K562 (cell line): ENCODE measurements around the gene NCOA1. TPM values are rescaled to one million over a fixed set of nuclear protein-coding genes. Genes with fewer than 3 reads are reported as not detected.

Experiments used
- ATAC-seq: fragments of 200-7000 bp; cut with Tn5 transposase; 3 replicates; pipeline ENCODE4 v1.9.1; 2020; ENCODE audit warnings: moderate library complexity
- BruUV-seq: library from RNA; stranded (reverse); fragments of 400-500 nt; replicated peaks from 2 replicates; lab custom pipeline; 2021; lab: Mats Ljungman, UMichigan
- CTCF ChIA-PET: fragments of 300-600 bp; formaldehyde crosslinking; extraction: SDS; loops from one replicate; lab custom pipeline; 2021; ENCODE audit warnings: low intra/inter-chr PET ratio; lab: Yijun Ruan, JAX
- POLR2A ChIA-PET: fragments of 300-600, 350-650 bp; sonication (Branson Sonifier 250); formaldehyde crosslinking; extraction: SDS; loops from one replicate; lab custom pipeline; 2021; ENCODE audit warnings: antibody characterized with exemption, inconsistent platforms; lab: Yijun Ruan, JAX
- DNase-seq, 4 experiments: peaks; one replicate each; pipeline versions ENCODE4 v3.0.0 to v3.0.0-alpha.2; 2011 to 2018; ENCODE audit warnings: low spot score in 3 of 4, mixed read lengths in 3 of 4; ENCODE audit errors: extremely low read depth in 1 of 4
- FAIRE-seq: peaks from 2 replicates; lab custom pipeline; 2011; peaks lifted over from hg19 to GRCh38; lab: Jason Lieb, UNC
- H2AFZ ChIP-seq: 2 replicates; pipeline ENCODE4 v1.6.0; 2011; ENCODE audit warnings: low read depth, low read length, control low read depth, inconsistent platforms
- H3K27ac ChIP-seq: fragments of 200-600 bp; 3 replicates; pipeline ENCODE4 v1.8.0; 2011; ENCODE audit warnings: low read depth, mild to moderate bottlenecking, control low read depth, inconsistent platforms, low read length, moderate library complexity, mixed read lengths; ENCODE audit errors: extremely low read depth
- H3K27me3 ChIP-seq, 2 experiments: fragments of 300-600 bp in 1 of 2; 2 replicates in 1 of 2; 3 replicates in 1 of 2; pipeline versions ENCODE4 v1.6.0 to v1.8.0; 2011; ENCODE audit warnings: inconsistent platforms in 2 of 2, low read length in 2 of 2, mild to moderate bottlenecking in 1 of 2, mixed read lengths in 1 of 2, moderate library complexity in 1 of 2; ENCODE audit not compliant: control insufficient read depth in 2 of 2, insufficient read depth in 2 of 2
- H3K36me3 ChIP-seq: fragments of 300-600 bp; 3 replicates; pipeline ENCODE4 v1.8.0; 2011; ENCODE audit warnings: mild to moderate bottlenecking, low read length, inconsistent platforms; ENCODE audit not compliant: control insufficient read depth, insufficient read depth
- H3K4me1 ChIP-seq, 2 experiments: fragments of 200-600 bp in 1 of 2; replicated peaks in 1 of 2; 2 replicates in 1 of 2; 3 replicates in 1 of 2; pipeline versions ENCODE4 v1.5.1 to v1.8.0; 2011; ENCODE audit warnings: inconsistent platforms in 2 of 2, low read length in 2 of 2, mild to moderate bottlenecking in 1 of 2, mixed read lengths in 1 of 2, moderate library complexity in 1 of 2; ENCODE audit not compliant: control insufficient read depth in 2 of 2, insufficient read depth in 2 of 2
- H3K4me2 ChIP-seq: 2 replicates; pipeline ENCODE4 v1.6.1; 2011; ENCODE audit warnings: low read length, control low read depth, inconsistent platforms, mixed read lengths; ENCODE audit not compliant: insufficient read depth
- H3K4me3 ChIP-seq: fragments of 200-600 bp; sonication (generic), shearing (Covaris generic); 2 replicates; pipeline ENCODE4 v1.5.1; 2016; ENCODE audit warnings: control low read depth, inconsistent platforms
- H3K79me2 ChIP-seq: fragments of 200-600 bp; 3 replicates; pipeline ENCODE4 v1.8.0; 2011; ENCODE audit warnings: low read length, inconsistent platforms; ENCODE audit not compliant: control insufficient read depth, insufficient read depth
- H3K9ac ChIP-seq, 2 experiments: 2 replicates each; pipeline versions ENCODE4 v1.6.0 to v1.6.1; 2011; ENCODE audit warnings: low read depth in 2 of 2, low read length in 2 of 2, control low read depth in 1 of 2, inconsistent platforms in 1 of 2, mild to moderate bottlenecking in 1 of 2, mixed read lengths in 1 of 2; ENCODE audit not compliant: insufficient read depth in 1 of 2
- H3K9me1 ChIP-seq: one replicate; pipeline ENCODE4 v1.6.0; 2011; ENCODE audit warnings: inconsistent platforms, mild to moderate bottlenecking, low read length, moderate library complexity; ENCODE audit not compliant: control insufficient read depth, insufficient read depth
- H3K9me3 ChIP-seq: replicated peaks from 2 replicates; pipeline ENCODE4 v1.5.1; 2011; ENCODE audit warnings: low read depth, low read length, inconsistent platforms; ENCODE audit not compliant: control insufficient read depth, insufficient read depth
- H4K20me1 ChIP-seq: replicated peaks from 2 replicates; pipeline ENCODE4 v1.6.1; 2011; ENCODE audit warnings: low read length, inconsistent platforms, mixed read lengths; ENCODE audit not compliant: control insufficient read depth, insufficient read depth
- PHTF2 ChIP-seq: fragments of 250-450 bp; sonication (Bioruptor Pico); IDR thresholded peaks from 2 replicates; pipeline ENCODE4 v1.5.0; 2021; ENCODE audit warnings: mild to moderate bottlenecking
- POLR3G ChIP-seq: IDR thresholded peaks from 2 replicates; pipeline ENCODE4 v1.6.1; 2011; ENCODE audit not compliant: insufficient read length, insufficient replicate concordance; ENCODE audit errors: extremely low read depth
- RBM15 ChIP-seq: fragments of 200-400 bp; formaldehyde crosslinking; IDR thresholded peaks from 2 replicates; pipeline ENCODE4 v1.6.1; 2018; ENCODE audit warnings: mild to moderate bottlenecking, low read length, moderate library complexity; ENCODE audit not compliant: insufficient read depth
- ZNF696 ChIP-seq: fragments of 250-450 bp; sonication (Bioruptor Pico); conservative IDR thresholded peaks from 2 replicates; pipeline ENCODE4 v1.4.0; 2020; ENCODE audit warnings: mild to moderate bottlenecking, moderate library complexity
- WGBS: fragments of 100-300 bp; shearing (Covaris generic); methylation state at CpG from one replicate; pipeline ENCODE4 v1.1.6; 2016; ENCODE audit warnings: low coverage, mixed read lengths; ENCODE audit not compliant: insufficient coverage; ENCODE audit errors: missing lambda C conversion rate; 5-methylcytosine and 5-hydroxymethylcytosine counted together
- in situ Hi-C: fragments of 300-500 bp; cut with MboI; formaldehyde crosslinking; loops from 4 replicates; pipeline ENCODE4 v1.15.0; 2018; ENCODE audit warnings: inconsistent platforms, mixed read lengths
- intact Hi-C: fragments of 100-400 bp; cut with micrococcal nuclease; formaldehyde crosslinking; loops from 2 replicates; pipeline ENCODE4 v1.14.2; 2022
- polyA plus RNA-seq, 8 experiments: library from polyadenylated mRNA; depleted of rRNA in 4 of 8; stranded (reverse) in 5 of 8; unstranded in 3 of 8; fragments of >200 nt; fragmentation: Nextera tagmentation in 2 of 8; fragmentation: Illumina TruSeq in 1 of 8; extraction: Ambion mirVana in 2 of 8; extraction: Trizol in 1 of 8; gene quantifications; 2 replicates each; pipeline versions ENCODE4 v1.2.1 to v1.2.3, GENCODE V29; 2011 to 2014; ENCODE audit warnings: inconsistent platforms in 1 of 8, missing spikeins in 1 of 8
- total RNA-seq, 7 experiments: library from RNA; depleted of rRNA in 6 of 7; stranded (reverse); fragments of >200 nt in 6 of 7; fragmentation: Illumina TruSeq in 2 of 7; extraction: Trizol in 2 of 7; gene quantifications; 2 replicates each; pipeline versions ENCODE4 v1.2.1 to v1.2.3, GENCODE V29; 2011 to 2021; ENCODE audit warnings: low replicate concordance in 1 of 7
- TF ChIP-seq, protein P1 (sequence below): fragments of 250-450 bp; sonication (Bioruptor Pico); IDR thresholded peaks from 2 replicates; pipeline ENCODE4 v1.4.0; 2020; ENCODE audit warnings: mild to moderate bottlenecking
- TF ChIP-seq, protein P2 (sequence below), 2 experiments: fragments of 450-650 bp; conservative IDR thresholded peaks; 2 replicates each; pipeline ENCODE4 v1.6.1; 2017; ENCODE audit warnings: mild to moderate bottlenecking in 2 of 2, moderate library complexity in 2 of 2
- TF ChIP-seq, protein P3 (sequence below): sonication (generic); formaldehyde crosslinking; IDR thresholded peaks from 2 replicates; pipeline ENCODE4 v1.8.0; 2022; ENCODE audit warnings: missing genetic modification reagents, mild to moderate bottlenecking, borderline replicate concordance
- TF ChIP-seq, protein P4 (sequence below), 2 experiments: fragments of 450-650 bp in 1 of 2; sonication (generic) in 1 of 2; formaldehyde crosslinking in 1 of 2; IDR thresholded peaks; 2 replicates each; pipeline versions ENCODE4 v1.7.1 to v1.9.0; 2016 to 2022; ENCODE audit warnings: inconsistent platforms in 1 of 2, mild to moderate bottlenecking in 1 of 2, missing genetic modification reagents in 1 of 2

NCOA1 gene
- total and polyA plus RNA-seq, 9 of the 15 experiments (the other 6 are each of a cell fraction or from before 2014, with no cell fraction given) = 4.9 to 25.7 (median 17.0) TPM

DNA sequence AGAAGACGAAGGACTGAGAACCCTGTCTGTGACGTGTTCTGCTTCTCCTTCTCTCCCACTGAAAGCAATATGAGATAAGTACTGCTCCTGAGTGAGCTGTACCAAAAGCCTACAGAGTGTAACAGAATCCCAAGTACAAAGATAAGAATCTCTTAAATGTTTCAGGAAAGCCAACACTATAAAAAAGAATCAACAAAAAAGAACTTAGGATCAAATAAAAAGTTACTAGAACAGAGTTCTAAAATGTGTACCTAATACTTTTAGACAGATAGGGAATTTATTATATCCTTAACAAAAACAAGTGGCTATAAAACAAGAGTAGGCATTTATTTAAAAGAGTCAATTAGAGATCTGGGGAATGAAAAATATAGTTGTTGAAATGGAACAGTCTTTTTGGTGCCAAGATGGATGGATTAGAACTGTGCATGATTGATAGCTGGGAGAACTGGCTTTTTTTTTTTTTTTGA lies 49.0 kb downstream of the NCOA1 start:
- no peak overlapping the region for H2AFZ ChIP-seq
- WGBS = 54% methylated on average over 2 of the region's 2 CpGs
- in situ Hi-C loops (no loop called here), intact Hi-C loops (no loop called here)
- H3K79me2 ChIP-seq = no peaks in the 10 kb centered on the region
- no peaks in the 10 kb centered on the region for H3K27me3 ChIP-seq
- CTCF ChIA-PET = no interaction called here
- no peak overlapping the region for H3K4me2 ChIP-seq
- no peak for FAIRE-seq
- DNase-seq = no peak
- BruUV-seq = no TSS peak
- H3K4me3 ChIP-seq = no peak overlapping the region
- ATAC-seq = no peak
- POLR2A ChIA-PET = no interaction called here
- H3K36me3 ChIP-seq = no peaks in the 10 kb centered on the region
- no peaks in the 10 kb centered on the region for H3K9me1 ChIP-seq
- H3K9me3 ChIP-seq = no peaks in the 10 kb centered on the region
- H4K20me1 ChIP-seq = no peaks in the 10 kb centered on the region
- H3K9ac ChIP-seq = no peak overlapping the region
- H3K27ac ChIP-seq = no peak overlapping the region
- no peaks in the 10 kb centered on the region for H3K4me1 ChIP-seq
- no peak for TF ChIP-seq PHTF2 (CRISPR knock-in tag)
- TF ChIP-seq RBM15 = no peak
- no peak for TF ChIP-seq ZNF696 (CRISPR knock-in tag)
- TF ChIP-seq, protein P1, sequence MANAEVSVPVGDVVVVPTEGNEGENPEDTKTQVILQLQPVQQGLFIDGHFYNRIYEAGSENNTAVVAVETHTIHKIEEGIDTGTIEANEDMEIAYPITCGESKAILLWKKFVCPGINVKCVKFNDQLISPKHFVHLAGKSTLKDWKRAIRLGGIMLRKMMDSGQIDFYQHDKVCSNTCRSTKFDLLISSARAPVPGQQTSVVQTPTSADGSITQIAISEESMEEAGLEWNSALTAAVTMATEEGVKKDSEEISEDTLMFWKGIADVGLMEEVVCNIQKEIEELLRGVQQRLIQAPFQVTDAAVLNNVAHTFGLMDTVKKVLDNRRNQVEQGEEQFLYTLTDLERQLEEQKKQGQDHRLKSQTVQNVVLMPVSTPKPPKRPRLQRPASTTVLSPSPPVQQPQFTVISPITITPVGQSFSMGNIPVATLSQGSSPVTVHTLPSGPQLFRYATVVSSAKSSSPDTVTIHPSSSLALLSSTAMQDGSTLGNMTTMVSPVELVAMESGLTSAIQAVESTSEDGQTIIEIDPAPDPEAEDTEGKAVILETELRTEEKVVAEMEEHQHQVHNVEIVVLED = no peak
- no peak for TF ChIP-seq POLR3G
- TF ChIP-seq, protein P2, sequence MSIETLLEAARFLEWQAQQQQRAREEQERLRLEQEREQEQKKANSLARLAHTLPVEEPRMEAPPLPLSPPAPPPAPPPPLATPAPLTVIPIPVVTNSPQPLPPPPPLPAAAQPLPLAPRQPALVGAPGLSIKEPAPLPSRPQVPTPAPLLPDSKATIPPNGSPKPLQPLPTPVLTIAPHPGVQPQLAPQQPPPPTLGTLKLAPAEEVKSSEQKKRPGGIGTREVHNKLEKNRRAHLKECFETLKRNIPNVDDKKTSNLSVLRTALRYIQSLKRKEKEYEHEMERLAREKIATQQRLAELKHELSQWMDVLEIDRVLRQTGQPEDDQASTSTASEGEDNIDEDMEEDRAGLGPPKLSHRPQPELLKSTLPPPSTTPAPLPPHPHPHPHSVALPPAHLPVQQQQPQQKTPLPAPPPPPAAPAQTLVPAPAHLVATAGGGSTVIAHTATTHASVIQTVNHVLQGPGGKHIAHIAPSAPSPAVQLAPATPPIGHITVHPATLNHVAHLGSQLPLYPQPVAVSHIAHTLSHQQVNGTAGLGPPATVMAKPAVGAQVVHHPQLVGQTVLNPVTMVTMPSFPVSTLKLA (conservative IDR thresholded peaks at IDR 0.05) = no peak
- TF ChIP-seq, protein P3, sequence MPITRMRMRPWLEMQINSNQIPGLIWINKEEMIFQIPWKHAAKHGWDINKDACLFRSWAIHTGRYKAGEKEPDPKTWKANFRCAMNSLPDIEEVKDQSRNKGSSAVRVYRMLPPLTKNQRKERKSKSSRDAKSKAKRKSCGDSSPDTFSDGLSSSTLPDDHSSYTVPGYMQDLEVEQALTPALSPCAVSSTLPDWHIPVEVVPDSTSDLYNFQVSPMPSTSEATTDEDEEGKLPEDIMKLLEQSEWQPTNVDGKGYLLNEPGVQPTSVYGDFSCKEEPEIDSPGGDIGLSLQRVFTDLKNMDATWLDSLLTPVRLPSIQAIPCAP = no peak
- TF ChIP-seq, protein P4, sequence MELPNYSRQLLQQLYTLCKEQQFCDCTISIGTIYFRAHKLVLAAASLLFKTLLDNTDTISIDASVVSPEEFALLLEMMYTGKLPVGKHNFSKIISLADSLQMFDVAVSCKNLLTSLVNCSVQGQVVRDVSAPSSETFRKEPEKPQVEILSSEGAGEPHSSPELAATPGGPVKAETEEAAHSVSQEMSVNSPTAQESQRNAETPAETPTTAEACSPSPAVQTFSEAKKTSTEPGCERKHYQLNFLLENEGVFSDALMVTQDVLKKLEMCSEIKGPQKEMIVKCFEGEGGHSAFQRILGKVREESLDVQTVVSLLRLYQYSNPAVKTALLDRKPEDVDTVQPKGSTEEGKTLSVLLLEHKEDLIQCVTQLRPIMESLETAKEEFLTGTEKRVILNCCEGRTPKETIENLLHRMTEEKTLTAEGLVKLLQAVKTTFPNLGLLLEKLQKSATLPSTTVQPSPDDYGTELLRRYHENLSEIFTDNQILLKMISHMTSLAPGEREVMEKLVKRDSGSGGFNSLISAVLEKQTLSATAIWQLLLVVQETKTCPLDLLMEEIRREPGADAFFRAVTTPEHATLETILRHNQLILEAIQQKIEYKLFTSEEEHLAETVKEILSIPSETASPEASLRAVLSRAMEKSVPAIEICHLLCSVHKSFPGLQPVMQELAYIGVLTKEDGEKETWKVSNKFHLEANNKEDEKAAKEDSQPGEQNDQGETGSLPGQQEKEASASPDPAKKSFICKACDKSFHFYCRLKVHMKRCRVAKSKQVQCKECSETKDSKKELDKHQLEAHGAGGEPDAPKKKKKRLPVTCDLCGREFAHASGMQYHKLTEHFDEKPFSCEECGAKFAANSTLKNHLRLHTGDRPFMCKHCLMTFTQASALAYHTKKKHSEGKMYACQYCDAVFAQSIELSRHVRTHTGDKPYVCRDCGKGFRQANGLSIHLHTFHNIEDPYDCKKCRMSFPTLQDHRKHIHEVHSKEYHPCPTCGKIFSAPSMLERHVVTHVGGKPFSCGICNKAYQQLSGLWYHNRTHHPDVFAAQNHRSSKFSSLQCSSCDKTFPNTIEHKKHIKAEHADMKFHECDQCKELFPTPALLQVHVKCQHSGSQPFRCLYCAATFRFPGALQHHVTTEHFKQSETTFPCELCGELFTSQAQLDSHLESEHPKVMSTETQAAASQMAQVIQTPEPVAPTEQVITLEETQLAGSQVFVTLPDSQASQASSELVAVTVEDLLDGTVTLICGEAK (IDR thresholded peaks at IDR 0.05) = no peak
- TF ChIP-seq, protein P4 (CRISPR knock-in tag; IDR thresholded peaks at IDR 0.05) = no peak
